Right lobe of liver (tissue), 4 donors: ENCODE measurements around the gene NUBPL.

Experiments
- CTCF ChIP-seq, 4 donors: fragments of 200-600 bp in 3 of 4; fragments of 450-650 bp in 1 of 4; IDR thresholded peaks; one replicate each; pipeline versions ENCODE4 v1.5.1 to v1.8.0; 2016 to 2022; ENCODE audit warnings: antibody characterized with exemption in 4 of 4, mild to moderate bottlenecking in 2 of 4
- POLR2A ChIP-seq: fragments of 450-650 bp; IDR thresholded peaks from one replicate; pipeline ENCODE4 v1.6.1; 2017; ENCODE audit warnings: antibody characterized with exemption, mild to moderate bottlenecking
- donor health status: DM: no; HTN: no; CAD: no.
- donor health status: DM: no; HTN: no; CAD: no.
- donor health status: DM: no; HTN: yes; CAD: no.

- TF ChIP-seq CTCF (IDR thresholded peaks at IDR 0.05) (no peak), POLR2A (no peak)
These were observed 209.1 kb downstream of the NUBPL start for GRCh38 chr14:31770271-31770670.
